Measurements from ENCODE around the gene C14orf119. TPM values are rescaled to one million over a fixed set of nuclear protein-coding genes. Genes with fewer than 3 reads are reported as not detected.

Gene C14orf119
- total RNA-seq, 1 experiment from 2014 or later: 69.3 TPM

GRCh38 chr14:23101213-23101970 lies 6.1 kb downstream of the C14orf119 start:
- no peak overlapping the region for H3K9ac ChIP-seq (ENCODE audit: low read length)
- no peak overlapping the region for H3K4me3 ChIP-seq (ENCODE audit: low read length)
- peaks cover 8% of the 10 kb centered on the region for H3K4me1 ChIP-seq (ENCODE audit: low read length)

GRCh38 chr14:23101986-23102625 lies 6.8 kb downstream of the C14orf119 start:
- Histone ChIP-seq H3K27me3 (ENCODE audit: low read length) (no peaks in the 10 kb centered on the region), H3K27ac (ENCODE audit: low read length) (no peak overlapping the region), H3K36me3 (ENCODE audit: insufficient read depth, low read length) (peaks cover 13% of the 10 kb centered on the region), H4K20me1 (ENCODE audit: insufficient read depth, low read depth, low read length) (peaks cover 26% of the 10 kb centered on the region), H3K4me3 (ENCODE audit: low read length) (no peak overlapping the region), H3K9me2 (replicated peaks; ENCODE audit: insufficient read depth, low read length) (no peaks in the 10 kb centered on the region), H3K9ac (ENCODE audit: low read length) (no peak overlapping the region), H3K4me2 (ENCODE audit: low read depth, low read length, poor library complexity, severe bottlenecking) (no peak overlapping the region), H2AFZ (ENCODE audit: low read length) (no peak overlapping the region), H3K4me1 (ENCODE audit: low read length) (peaks cover under 1% of the 10 kb centered on the region), H3K79me2 (ENCODE audit: low read length) (peaks cover 11% of the 10 kb centered on the region), H3K9me3 (ENCODE audit: low read length) (no peaks in the 10 kb centered on the region)
- no peak for DNase-seq

More at GRCh38 chr14:23101213-23101970, 6.1 kb downstream of the C14orf119 start:
- H4K20me1 ChIP-seq (ENCODE audit: insufficient read depth, low read depth, low read length): peaks cover 32% of the 10 kb centered on the region
- H3K4me2 ChIP-seq (ENCODE audit: low read depth, low read length, poor library complexity, severe bottlenecking): no peak overlapping the region
- H3K9me2 ChIP-seq (replicated peaks; ENCODE audit: insufficient read depth, low read length): no peaks in the 10 kb centered on the region
- H3K27me3 ChIP-seq (ENCODE audit: low read length): no peaks in the 10 kb centered on the region
- no peak for DNase-seq
- peaks cover 19% of the 10 kb centered on the region for H3K79me2 ChIP-seq (ENCODE audit: low read length)
- no peak overlapping the region for H3K27ac ChIP-seq (ENCODE audit: low read length)
- no peaks in the 10 kb centered on the region for H3K9me3 ChIP-seq (ENCODE audit: low read length)
- H2AFZ ChIP-seq (ENCODE audit: low read length): no peak overlapping the region
- H3K36me3 ChIP-seq (ENCODE audit: insufficient read depth, low read length): peaks cover 17% of the 10 kb centered on the region

DNA sequence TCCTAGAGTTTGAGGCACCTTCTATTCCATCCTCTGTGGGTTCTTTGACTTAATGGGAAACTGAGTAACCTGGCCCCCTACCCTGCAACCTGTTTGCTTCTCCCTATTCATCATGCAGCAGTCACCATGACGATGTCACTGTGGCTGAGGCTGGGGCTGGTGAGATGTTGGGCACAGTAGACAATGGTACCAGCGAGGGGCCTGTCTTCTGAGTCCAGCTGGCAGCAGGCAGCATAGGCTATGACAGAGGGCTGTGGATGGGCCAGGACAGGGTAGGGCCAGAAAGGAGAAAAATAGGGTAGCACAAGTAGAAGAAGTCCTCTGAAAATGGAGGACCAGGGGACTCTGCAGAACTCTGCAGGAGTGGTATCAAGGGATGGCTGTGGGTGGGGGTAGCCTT lies 7.5 kb downstream of the C14orf119 start:
- H3K9me2 ChIP-seq (replicated peaks; ENCODE audit: insufficient read depth, low read length): no peaks in the 10 kb centered on the region
- no peaks in the 10 kb centered on the region for H3K27me3 ChIP-seq (ENCODE audit: low read length)
- H3K36me3 ChIP-seq (ENCODE audit: insufficient read depth, low read length): peaks cover 8% of the 10 kb centered on the region
- no peak for DNase-seq
- no peak overlapping the region for H2AFZ ChIP-seq (ENCODE audit: low read length)
- no peak overlapping the region for H3K4me3 ChIP-seq (ENCODE audit: low read length)
- peaks cover 4% of the 10 kb centered on the region for H3K79me2 ChIP-seq (ENCODE audit: low read length)
- no peaks in the 10 kb centered on the region for H3K9me3 ChIP-seq (ENCODE audit: low read length)
- peaks cover 19% of the 10 kb centered on the region; the same call in 1 of the 2 replicates for H4K20me1 ChIP-seq (ENCODE audit: insufficient read depth, low read depth, low read length)
- no peak overlapping the region for H3K4me2 ChIP-seq (ENCODE audit: low read depth, low read length, poor library complexity, severe bottlenecking)
- no peak overlapping the region for H3K27ac ChIP-seq (ENCODE audit: low read length)
- H3K4me1 ChIP-seq (ENCODE audit: low read length): no peaks in the 10 kb centered on the region
- no peak overlapping the region for H3K9ac ChIP-seq (ENCODE audit: low read length)

- H2AFZ ChIP-seq (ENCODE audit: low read length): no peak overlapping the region
- no peak overlapping the region for H3K27ac ChIP-seq (ENCODE audit: low read length)
- DNase-seq: no peak
- no peak overlapping the region for H3K4me2 ChIP-seq (ENCODE audit: low read depth, low read length, poor library complexity, severe bottlenecking)
- H3K4me1 ChIP-seq (ENCODE audit: low read length): no peaks in the 10 kb centered on the region
- H3K9me2 ChIP-seq (replicated peaks; ENCODE audit: insufficient read depth, low read length): no peaks in the 10 kb centered on the region
- no peak overlapping the region for H3K9ac ChIP-seq (ENCODE audit: low read length)
- H3K36me3 ChIP-seq (ENCODE audit: insufficient read depth, low read length): no peaks in the 10 kb centered on the region
- no peaks in the 10 kb centered on the region for H3K27me3 ChIP-seq (ENCODE audit: low read length)
- H3K79me2 ChIP-seq (ENCODE audit: low read length): no peaks in the 10 kb centered on the region
- no peak overlapping the region for H3K4me3 ChIP-seq (ENCODE audit: low read length)
- H3K9me3 ChIP-seq (ENCODE audit: low read length): no peaks in the 10 kb centered on the region
- peaks cover 12% of the 10 kb centered on the region; the same call in 1 of the 2 replicates for H4K20me1 ChIP-seq (ENCODE audit: insufficient read depth, low read depth, low read length)
Measured at GRCh38 chr14:23103581-23103980, 8.3 kb downstream of the C14orf119 start.

DNA sequence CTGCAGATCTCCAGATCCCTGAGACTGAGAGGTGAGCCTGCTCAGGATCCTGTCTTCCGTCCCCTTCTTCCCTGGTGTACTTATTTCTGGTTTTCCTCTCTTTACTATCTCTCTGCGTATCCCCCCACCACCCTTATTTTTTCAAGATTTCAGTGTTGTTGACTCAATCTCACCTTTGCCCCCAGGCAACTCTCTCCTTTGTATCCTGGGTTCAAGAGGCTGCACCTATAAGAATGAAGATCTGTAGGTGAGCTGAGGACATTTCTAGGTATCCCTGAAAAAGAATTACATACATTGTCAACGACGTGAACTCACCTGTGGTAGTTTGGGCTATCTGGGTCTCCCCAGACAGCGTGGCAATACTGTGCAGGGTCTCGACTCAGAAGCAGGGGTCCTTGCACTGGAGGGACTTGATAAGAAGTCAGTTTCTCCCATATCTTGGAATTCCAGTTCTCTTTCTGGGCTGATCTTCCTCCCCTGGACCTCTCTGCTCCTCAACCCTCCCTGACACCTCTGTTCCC lies 8.8 kb downstream of the C14orf119 start:
- Histone ChIP-seq H3K4me1 (ENCODE audit: low read length) (no peaks in the 10 kb centered on the region), H3K9ac (ENCODE audit: low read length) (no peak overlapping the region), H3K79me2 (ENCODE audit: low read length) (no peaks in the 10 kb centered on the region), H3K9me3 (ENCODE audit: low read length) (no peaks in the 10 kb centered on the region), H3K27ac (ENCODE audit: low read length) (no peak overlapping the region), H2AFZ (ENCODE audit: low read length) (no peak overlapping the region), H3K4me3 (ENCODE audit: low read length) (no peak overlapping the region), H3K27me3 (ENCODE audit: low read length) (no peaks in the 10 kb centered on the region), H3K9me2 (replicated peaks; ENCODE audit: insufficient read depth, low read length) (no peaks in the 10 kb centered on the region), H3K4me2 (ENCODE audit: low read depth, low read length, poor library complexity, severe bottlenecking) (no peak overlapping the region), H4K20me1 (ENCODE audit: insufficient read depth, low read depth, low read length) (peaks cover 7% of the 10 kb centered on the region; the same call in 1 of the 2 replicates), H3K36me3 (ENCODE audit: insufficient read depth, low read length) (no peaks in the 10 kb centered on the region)
- no peak for DNase-seq

DNA sequence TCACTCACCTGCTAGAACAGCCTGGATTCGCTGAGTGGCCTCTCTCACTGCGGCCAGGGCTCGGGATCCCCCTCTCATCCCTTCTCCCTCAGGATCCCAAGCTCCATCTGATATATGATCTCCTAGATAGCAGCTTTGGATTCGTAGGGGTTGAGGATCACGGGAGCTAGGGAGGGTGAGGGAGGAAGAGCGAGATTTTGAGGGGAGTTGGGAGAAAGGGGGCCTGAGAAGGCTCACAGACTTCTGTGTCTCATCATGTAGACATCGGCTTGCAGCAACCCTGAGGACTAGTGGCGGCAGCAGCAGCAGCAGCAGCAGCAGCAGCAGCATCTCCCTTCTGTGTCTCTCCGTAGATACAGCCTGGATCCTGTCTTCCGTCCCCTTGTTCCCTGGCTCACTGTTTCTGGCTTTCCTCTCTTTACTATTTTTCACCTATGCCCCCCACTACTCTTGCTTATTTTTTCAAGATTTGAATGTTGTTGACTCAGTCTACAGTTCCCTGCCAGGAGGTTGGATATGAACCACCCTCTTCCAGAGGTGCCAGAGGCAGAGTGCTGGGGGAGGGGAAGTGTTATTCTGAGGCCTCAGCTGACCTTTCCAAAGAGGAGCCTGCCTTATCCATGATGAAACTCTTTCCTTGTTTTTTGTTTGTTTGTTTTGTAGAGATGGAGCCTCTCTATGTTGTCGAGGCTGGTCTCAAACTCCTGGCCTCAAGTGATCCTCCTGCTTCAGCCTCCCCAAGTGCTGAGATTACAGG lies 9.5 kb downstream of the C14orf119 start, which contains the start of gene CIROP:
Gene CIROP, minus strand, starts transcription at position 399 of the 757 bp plus-strand sequence. Its CDS starts 69 bp downstream, at position 330.
- no peaks in the 10 kb centered on the region for H3K79me2 ChIP-seq (ENCODE audit: low read length)
- no peaks in the 10 kb centered on the region for H3K4me1 ChIP-seq (ENCODE audit: low read length)
- H3K9me3 ChIP-seq (ENCODE audit: low read length): no peaks in the 10 kb centered on the region
- H4K20me1 ChIP-seq (ENCODE audit: insufficient read depth, low read depth, low read length): peaks cover 5% of the 10 kb centered on the region; the same call in 1 of the 2 replicates
- no peak within 1 kb of the TSS for H3K4me2 ChIP-seq (ENCODE audit: low read depth, low read length, poor library complexity, severe bottlenecking)
- H3K4me3 ChIP-seq (ENCODE audit: low read length): no peak within 1 kb of the TSS
- no peak for DNase-seq
- H3K9ac ChIP-seq (ENCODE audit: low read length): no peak within 1 kb of the TSS
- no peak within 1 kb of the TSS for H3K27ac ChIP-seq (ENCODE audit: low read length)
- H3K27me3 ChIP-seq (ENCODE audit: low read length): no peaks in the 10 kb centered on the region
- H3K36me3 ChIP-seq (ENCODE audit: insufficient read depth, low read length): no peaks in the 10 kb centered on the region
- no peaks in the 10 kb centered on the region for H3K9me2 ChIP-seq (replicated peaks; ENCODE audit: insufficient read depth, low read length)
- H2AFZ ChIP-seq (ENCODE audit: low read length): no peak within 1 kb of the TSS

GRCh38 chr14:23105348-23105824 lies 10.1 kb downstream of the C14orf119 start:
- no peak overlapping the region for H3K27ac ChIP-seq (ENCODE audit: low read length)
- no peak overlapping the region for H3K4me2 ChIP-seq (ENCODE audit: low read depth, low read length, poor library complexity, severe bottlenecking)
- no peak overlapping the region for H3K9ac ChIP-seq (ENCODE audit: low read length)
- no peak overlapping the region for H2AFZ ChIP-seq (ENCODE audit: low read length)
- H3K4me1 ChIP-seq (ENCODE audit: low read length): no peaks in the 10 kb centered on the region
- H3K36me3 ChIP-seq (ENCODE audit: insufficient read depth, low read length): no peaks in the 10 kb centered on the region
- H3K4me3 ChIP-seq (ENCODE audit: low read length): no peak overlapping the region
- H3K9me2 ChIP-seq (replicated peaks; ENCODE audit: insufficient read depth, low read length): no peaks in the 10 kb centered on the region
- DNase-seq: no peak
- H3K9me3 ChIP-seq (ENCODE audit: low read length): no peaks in the 10 kb centered on the region
- no peaks in the 10 kb centered on the region for H3K79me2 ChIP-seq (ENCODE audit: low read length)
- no peaks in the 10 kb centered on the region for H3K27me3 ChIP-seq (ENCODE audit: low read length)
- 0 out of 2 replicates have a peak, but pooled peaks cover 2% of the 10 kb centered on the region for H4K20me1 ChIP-seq (ENCODE audit: insufficient read depth, low read depth, low read length)

GRCh38 chr14:23106747-23107045 lies 11.4 kb downstream of the C14orf119 start:
- H3K9ac ChIP-seq (ENCODE audit: low read length): no peak overlapping the region
- no peak overlapping the region for H3K4me2 ChIP-seq (ENCODE audit: low read depth, low read length, poor library complexity, severe bottlenecking)
- no peaks in the 10 kb centered on the region for H3K9me2 ChIP-seq (replicated peaks; ENCODE audit: insufficient read depth, low read length)

More at GRCh38 chr14:23106747-23107045, 11.4 kb downstream of the C14orf119 start:
- no peaks in the 10 kb centered on the region for H3K27me3 ChIP-seq (ENCODE audit: low read length)
- H3K27ac ChIP-seq (ENCODE audit: low read length): no peak overlapping the region
- no peak for DNase-seq
- no peaks in the 10 kb centered on the region for H3K4me1 ChIP-seq (ENCODE audit: low read length)
- no peaks in the 10 kb centered on the region for H3K9me3 ChIP-seq (ENCODE audit: low read length)
- no peak overlapping the region for H2AFZ ChIP-seq (ENCODE audit: low read length)
- H4K20me1 ChIP-seq (ENCODE audit: insufficient read depth, low read depth, low read length): no peaks in the 10 kb centered on the region
- no peak overlapping the region for H3K4me3 ChIP-seq (ENCODE audit: low read length)
- H3K79me2 ChIP-seq (ENCODE audit: low read length): no peaks in the 10 kb centered on the region
- no peaks in the 10 kb centered on the region for H3K36me3 ChIP-seq (ENCODE audit: insufficient read depth, low read length)
